Measurements from ENCODE around the gene NTN5. TPM values are rescaled to one million over a fixed set of nuclear protein-coding genes. Genes with fewer than 3 reads are reported as not detected.
A peak's percentile ranks its signal among the peaks of the same experiment; 100 is the strongest.

NTN5 gene
- total RNA-seq, 1 experiment from 2014 or later, result not detected

DNA sequence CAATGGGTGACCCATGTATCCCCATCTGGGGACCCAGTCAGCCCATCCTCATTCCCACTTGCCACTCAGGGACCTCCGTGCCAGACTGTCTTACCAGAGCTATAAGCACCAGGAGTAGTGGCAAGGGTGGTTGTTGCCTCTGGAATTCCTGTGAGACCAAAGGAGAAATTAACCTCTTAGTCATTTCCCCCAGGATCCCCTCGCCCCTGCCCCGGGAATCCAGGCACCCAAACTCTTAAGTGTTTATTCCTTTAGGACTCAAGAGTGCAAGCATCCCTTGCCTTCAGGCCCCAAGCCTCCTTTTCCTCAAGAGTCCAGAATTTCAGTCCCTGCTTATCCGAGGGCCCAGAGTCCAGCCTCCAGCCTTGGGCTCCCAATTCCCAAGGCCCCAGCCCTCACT, 9.2 kb downstream of the NTN5 start:
- TF ChIP-seq CTCF (IDR thresholded peaks at IDR 0.05; ENCODE audit: unreplicated experiment), result no peak
- ChIA-PET CTCF (no interaction called here), POLR2A (no interaction called here)
- no peak for DNase-seq (ENCODE audit: unreplicated experiment)
- Mint-ChIP-seq H3K4me1 (ENCODE audit: insufficient read depth, unreplicated experiment) (peaks cover 6% of the 10 kb centered on the region), H3K36me3 (ENCODE audit: insufficient read depth, unreplicated experiment) (no peaks in the 10 kb centered on the region), H3K27me3 (ENCODE audit: insufficient read depth, unreplicated experiment) (no peaks in the 10 kb centered on the region), H3K27ac (ENCODE audit: low read depth, unreplicated experiment) (no peak overlapping the region), H3K4me3 (ENCODE audit: unreplicated experiment) (no peak overlapping the region), H3K9me3 (ENCODE audit: unreplicated experiment) (peaks cover 2% of the 10 kb centered on the region)
- intact Hi-C loops (cut with micrococcal nuclease), result no loop called here
- BruUV-seq (replicated peaks), result no TSS peak

DNA sequence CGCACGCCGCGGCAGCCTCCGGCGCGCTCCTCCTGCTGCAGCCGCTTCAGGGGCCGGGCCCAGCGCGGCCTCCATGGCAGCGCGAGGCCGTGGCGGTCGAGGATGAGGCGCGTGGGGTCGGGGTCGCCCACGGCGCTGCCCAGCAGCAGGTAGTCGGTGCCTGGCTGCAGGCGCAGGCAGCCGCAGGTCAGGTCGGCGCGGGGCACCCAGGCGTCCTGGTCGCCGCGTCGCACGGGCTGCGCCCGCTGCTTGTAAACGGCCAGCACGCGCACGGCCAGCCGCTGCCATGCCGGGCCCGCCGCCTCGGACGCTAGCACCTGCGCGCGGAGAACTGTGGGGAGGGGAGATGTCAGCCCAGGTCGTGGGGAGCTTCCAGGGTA, 11.1 kb downstream of the NTN5 start:
- Mint-ChIP-seq H3K27me3 (ENCODE audit: insufficient read depth, unreplicated experiment) (no peaks in the 10 kb centered on the region), H3K4me3 (ENCODE audit: unreplicated experiment) (no peak overlapping the region), H3K36me3 (ENCODE audit: insufficient read depth, unreplicated experiment) (no peaks in the 10 kb centered on the region), H3K9me3 (ENCODE audit: unreplicated experiment) (no peaks in the 10 kb centered on the region), H3K27ac (ENCODE audit: low read depth, unreplicated experiment) (no peak overlapping the region), H3K4me1 (ENCODE audit: insufficient read depth, unreplicated experiment) (peaks cover 15% of the 10 kb centered on the region)
- POLR2A ChIA-PET, result no interaction called here
- intact Hi-C loops (cut with micrococcal nuclease), result no loop called here
- DNase-seq (ENCODE audit: unreplicated experiment), result no peak
- no peak for TF ChIP-seq CTCF (IDR thresholded peaks at IDR 0.05; ENCODE audit: unreplicated experiment)
- BruUV-seq (replicated peaks), result no TSS peak
- CTCF ChIA-PET, result no interaction called here

DNA sequence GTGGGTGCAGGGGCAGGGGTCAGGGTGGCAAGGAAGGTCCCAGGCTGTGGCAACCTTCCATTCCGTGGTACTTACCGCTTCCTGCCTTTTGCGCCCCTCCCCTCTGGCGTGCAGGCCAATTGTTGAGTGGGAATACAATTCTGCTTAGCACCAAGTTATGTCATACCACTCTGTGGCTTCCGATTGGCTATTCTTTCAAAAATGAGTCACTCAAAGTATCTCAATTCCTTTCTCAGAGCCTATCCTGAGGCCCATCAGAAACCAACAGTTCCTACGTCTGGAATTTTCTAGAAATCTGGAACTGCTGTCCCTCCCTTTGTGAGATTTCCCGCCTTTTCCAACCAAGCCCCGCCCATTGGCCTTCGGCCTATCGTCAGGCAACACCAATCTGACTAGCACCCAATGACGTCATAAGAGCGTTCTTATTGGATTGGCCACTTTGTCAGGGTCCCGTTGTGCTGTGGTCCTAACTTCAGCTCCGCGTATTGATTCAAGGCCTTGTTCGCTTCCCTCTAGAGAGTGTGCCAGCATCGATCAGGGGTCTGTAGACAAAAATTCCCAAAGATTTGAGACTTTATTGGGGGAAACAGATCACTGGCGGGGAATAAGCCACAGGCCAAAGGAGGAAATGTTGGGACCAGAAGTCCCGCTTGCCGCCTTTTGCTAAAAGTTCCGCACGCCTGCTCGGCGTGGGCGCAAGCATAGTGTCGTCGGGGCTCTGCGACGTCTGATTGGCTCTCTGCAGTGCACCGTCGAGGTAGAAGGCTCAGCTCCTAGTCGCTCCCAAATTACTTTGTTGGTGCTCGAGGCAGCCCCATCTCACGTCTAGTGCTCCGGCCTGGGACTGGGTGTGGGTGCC, 11.7 kb downstream of the NTN5 start:
- H3K27me3 Mint-ChIP-seq (ENCODE audit: insufficient read depth, unreplicated experiment), result no peaks in the 10 kb centered on the region
- CTCF ChIA-PET, result no interaction called here
- TF ChIP-seq CTCF (IDR thresholded peaks at IDR 0.05; ENCODE audit: unreplicated experiment), result no peak
- peak overlapping the region; percentile 2 for H3K4me3 Mint-ChIP-seq (ENCODE audit: unreplicated experiment)
- BruUV-seq (replicated peaks), result no TSS peak
- H3K9me3 Mint-ChIP-seq (ENCODE audit: unreplicated experiment), result no peaks in the 10 kb centered on the region
- DNase-seq (ENCODE audit: unreplicated experiment), result peak; percentile 92
- intact Hi-C loops (cut with micrococcal nuclease), result no loop called here
- no peaks in the 10 kb centered on the region for H3K36me3 Mint-ChIP-seq (ENCODE audit: insufficient read depth, unreplicated experiment)
- POLR2A ChIA-PET, result no interaction called here
- peak overlapping the region; percentile 61 for H3K27ac Mint-ChIP-seq (ENCODE audit: low read depth, unreplicated experiment)
- peaks cover 18% of the 10 kb centered on the region for H3K4me1 Mint-ChIP-seq (ENCODE audit: insufficient read depth, unreplicated experiment)

GRCh38 chr19:48659768-48660167, 13.0 kb downstream of the NTN5 start:
- Mint-ChIP-seq H3K9me3 (ENCODE audit: unreplicated experiment) (no peaks in the 10 kb centered on the region), H3K4me3 (ENCODE audit: unreplicated experiment) (no peak overlapping the region), H3K36me3 (ENCODE audit: insufficient read depth, unreplicated experiment) (no peaks in the 10 kb centered on the region), H3K4me1 (ENCODE audit: insufficient read depth, unreplicated experiment) (peaks cover 18% of the 10 kb centered on the region), H3K27me3 (ENCODE audit: insufficient read depth, unreplicated experiment) (no peaks in the 10 kb centered on the region), H3K27ac (ENCODE audit: low read depth, unreplicated experiment) (no peak overlapping the region)
- ChIA-PET POLR2A (interaction anchor here (0.6 to 0.7 kb wide), 2 partner anchors 12 to 18 kb away, joined by 3 read pairs; no protein-coding TSS in a partner anchor), CTCF (no interaction called here)
- intact Hi-C loops (cut with micrococcal nuclease), result no loop called here
- no TSS peak for BruUV-seq (replicated peaks)
- DNase-seq (ENCODE audit: unreplicated experiment), result peak; percentile 65
- TF ChIP-seq CTCF (IDR thresholded peaks at IDR 0.05; ENCODE audit: unreplicated experiment), result no peak
